GM23338 (cell line): Measurements from ENCODE around the gene SLIT1. TPM values are rescaled to one million over a fixed set of nuclear protein-coding genes. Genes with fewer than 3 reads are reported as not detected.

Experiments
- ATAC-seq: fragments of 200-7000 bp; cut with Tn5 transposase; 3 replicates; pipeline ENCODE4 v1.9.1; 2020
- DNase-seq: peaks from one replicate; pipeline ENCODE4 v3.0.0-alpha.2; 2015; ENCODE audit warnings: low spot score
- H2AFZ ChIP-seq: fragments of 200-600 bp; sonication (generic); 2 replicates; pipeline ENCODE4 v1.8.0; 2016; ENCODE audit warnings: antibody characterized with exemption, mild to moderate bottlenecking, moderate library complexity
- H3F3A ChIP-seq: fragments of 200-600 bp; sonication (generic); replicated peaks from 2 replicates; pipeline ENCODE4 v1.8.0; 2017; ENCODE audit warnings: antibody characterized with exemption, mixed run types, low read depth
- H3K27ac ChIP-seq: fragments of 200-600 bp; sonication (generic); 2 replicates; pipeline ENCODE4 v1.6.1; 2016; ENCODE audit warnings: low read depth
- H3K27me3 ChIP-seq: fragments of 200-600 bp; sonication (generic); 2 replicates; pipeline ENCODE4 v1.8.0; 2016; ENCODE audit warnings: mild to moderate bottlenecking, mixed run types, moderate library complexity; ENCODE audit not compliant: insufficient read depth
- H3K36me3 ChIP-seq: fragments of 200-600 bp; sonication (generic); 2 replicates; pipeline ENCODE4 v1.8.0; 2016; ENCODE audit warnings: mild to moderate bottlenecking; ENCODE audit not compliant: insufficient read depth
- H3K4me1 ChIP-seq: fragments of 200-600 bp; sonication (generic); 2 replicates; pipeline ENCODE4 v1.8.0; 2016; ENCODE audit warnings: mild to moderate bottlenecking, moderate library complexity; ENCODE audit not compliant: insufficient read depth
- H3K4me2 ChIP-seq: fragments of 200-600 bp; sonication (generic); 2 replicates; pipeline ENCODE4 v1.7.1; 2017; ENCODE audit warnings: mixed run types
- H3K4me3 ChIP-seq: fragments of 200-600 bp; sonication (generic); 2 replicates; pipeline ENCODE4 v1.6.1; 2016; ENCODE audit warnings: mixed run types
- H3K79me2 ChIP-seq: fragments of 200-600 bp; sonication (generic); replicated peaks from 2 replicates; pipeline ENCODE4 v1.8.0; 2017; ENCODE audit warnings: mild to moderate bottlenecking; ENCODE audit not compliant: insufficient read depth
- H3K9me2 ChIP-seq: fragments of 200-600 bp; sonication (generic); 2 replicates; pipeline ENCODE4 v1.8.0; 2017; ENCODE audit not compliant: insufficient read depth
- H4K20me1 ChIP-seq: fragments of 200-600 bp; sonication (generic); replicated peaks from 2 replicates; pipeline ENCODE4 v1.8.0; 2017; ENCODE audit warnings: mild to moderate bottlenecking; ENCODE audit not compliant: insufficient read depth
- H3K27ac Mint-ChIP-seq: 2 replicates; pipeline ENCODE4 v1.8.0; 2020; ENCODE audit warnings: inconsistent platforms, mild to moderate bottlenecking, moderate library complexity, mixed read lengths
- H3K27me3 Mint-ChIP-seq: 3 replicates; pipeline ENCODE4 v1.8.0; 2022; ENCODE audit warnings: low read depth, mild to moderate bottlenecking, moderate library complexity, mixed read lengths, inconsistent platforms; ENCODE audit not compliant: insufficient read depth, poor library complexity
- H3K36me3 Mint-ChIP-seq: 3 replicates; pipeline ENCODE4 v1.8.0; 2021; ENCODE audit warnings: low read depth, mild to moderate bottlenecking, inconsistent platforms, moderate library complexity, mixed read lengths
- H3K4me1 Mint-ChIP-seq: 3 replicates; pipeline ENCODE4 v1.8.0; 2020; ENCODE audit warnings: mild to moderate bottlenecking, inconsistent platforms, mixed read lengths
- H3K4me3 Mint-ChIP-seq: 3 replicates; pipeline ENCODE4 v1.8.0; 2021; ENCODE audit warnings: moderate library complexity, mild to moderate bottlenecking, inconsistent platforms, mixed read lengths
- H3K9me3 Mint-ChIP-seq: 3 replicates; pipeline ENCODE4 v1.8.0; 2020; ENCODE audit warnings: moderate library complexity, mild to moderate bottlenecking, inconsistent platforms, mixed read lengths
- CREB1 ChIP-seq: fragments of 250-450 bp; sonication (Bioruptor Pico); IDR thresholded peaks from 2 replicates; pipeline ENCODE4 v1.5.0; 2020; ENCODE audit warnings: low read depth, mild to moderate bottlenecking, moderate library complexity
- ETS1 ChIP-seq: IDR thresholded peaks from 2 replicates; pipeline ENCODE4 v1.6.1; 2016; ENCODE audit warnings: antibody characterized with exemption
- EZH2 ChIP-seq: fragments of 200-600 bp; sonication (generic); IDR thresholded peaks from one replicate; pipeline ENCODE4 v1.8.0; 2017; ENCODE audit warnings: antibody characterized with exemption, mild to moderate bottlenecking, low read depth; ENCODE audit not compliant: unreplicated experiment
- EZH2phosphoT487 ChIP-seq: fragments of 200-600 bp; sonication (generic); IDR thresholded peaks from one replicate; pipeline ENCODE4 v1.8.1; 2018; ENCODE audit warnings: antibody characterized with exemption; ENCODE audit not compliant: unreplicated experiment
- JUNB ChIP-seq: IDR thresholded peaks from one replicate; pipeline ENCODE4 v1.6.1; 2016; ENCODE audit warnings: antibody characterized with exemption; ENCODE audit not compliant: unreplicated experiment
- NANOG ChIP-seq: IDR thresholded peaks from 2 replicates; pipeline ENCODE4 v1.6.1; 2016; ENCODE audit warnings: antibody characterized with exemption, borderline replicate concordance
- POLR2AphosphoS5 ChIP-seq: IDR thresholded peaks from 2 replicates; pipeline ENCODE4 v1.6.1; 2016; ENCODE audit warnings: antibody characterized with exemption, low read depth
- REST ChIP-seq: IDR thresholded peaks from one replicate; pipeline ENCODE4 v1.6.1; 2018; ENCODE audit warnings: antibody characterized with exemption; ENCODE audit not compliant: unreplicated experiment
- STAT1 ChIP-seq: IDR thresholded peaks from one replicate; pipeline ENCODE4 v1.6.1; 2016; ENCODE audit warnings: antibody characterized with exemption; ENCODE audit not compliant: unreplicated experiment
- ZNF114 ChIP-seq: fragments of 250-450 bp; sonication (Bioruptor Pico); IDR thresholded peaks from 2 replicates; pipeline ENCODE4 v1.5.0; 2020; ENCODE audit warnings: mild to moderate bottlenecking, moderate library complexity
- ZNF331 ChIP-seq: fragments of 250-450 bp; sonication (Bioruptor Pico); IDR thresholded peaks from 2 replicates; pipeline ENCODE4 v1.5.0; 2020; ENCODE audit warnings: low read depth, mild to moderate bottlenecking, moderate library complexity
- ZNF462 ChIP-seq: fragments of 250-450 bp; sonication (Bioruptor Pico); IDR thresholded peaks from 2 replicates; pipeline ENCODE4 v1.5.0; 2020; ENCODE audit warnings: mild to moderate bottlenecking, moderate library complexity
- polyA plus RNA-seq: library from polyadenylated mRNA; unstranded; fragments of >200 nt; fragmentation: Nextera tagmentation; extraction: Ambion mirVana; gene quantifications from 2 replicates; pipeline ENCODE4 v1.2.1, GENCODE V29; 2016
- total RNA-seq: library from RNA; depleted of rRNA; stranded (reverse); fragments of >200 nt; shearing (Covaris generic); gene quantifications from 2 replicates; pipeline ENCODE4 v1.2.3, GENCODE V29; 2014
- TF ChIP-seq, protein P1 (sequence below), 2 experiments: fragments of 200-600 bp in 1 of 2; sonication (generic) in 1 of 2; conservative IDR thresholded peaks; 2 replicates each; pipeline versions ENCODE4 v1.5.1 to v1.6.1; 2016 to 2017; ENCODE audit warnings: antibody characterized with exemption in 2 of 2, low read depth in 2 of 2, mild to moderate bottlenecking in 2 of 2, moderate library complexity in 1 of 2

Gene SLIT1
- total and polyA plus RNA-seq, 2 experiments from 2014 or later, result 0.76 to 1.7 TPM

GRCh38 chr10:97013983-97014382 is 171.8 kb downstream of the SLIT1 start:
- Histone ChIP-seq H3K4me2 (no peak overlapping the region), H3K27me3 (no peaks in the 10 kb centered on the region), H3K4me1 (no peaks in the 10 kb centered on the region), H3K79me2 (no peaks in the 10 kb centered on the region), H3K9me2 (no peaks in the 10 kb centered on the region), H3K36me3 (no peaks in the 10 kb centered on the region), H3F3A (no peaks in the 10 kb centered on the region), H3K27ac (no peak overlapping the region), H2AFZ (no peak overlapping the region), H4K20me1 (no peaks in the 10 kb centered on the region), H3K4me3 (no peak overlapping the region)
- Mint-ChIP-seq H3K4me3 (no peak overlapping the region), H3K4me1 (no peaks in the 10 kb centered on the region), H3K36me3 (no peaks in the 10 kb centered on the region; the same call in 2 of the 3 replicates), H3K27ac (peak overlapping the region; percentile 27), H3K9me3 (no peaks in the 10 kb centered on the region), H3K27me3 (peaks cover 11% of the 10 kb centered on the region)
- DNase-seq, result no peak
- no peak; the same call in 1 of the 3 replicates for ATAC-seq
- TF ChIP-seq ZNF114 (CRISPR knock-in tag) (no peak), CREB1 (no peak), JUNB (no peak), EZH2phosphoT487 (no peak), POLR2AphosphoS5 (no peak), REST (no peak), ZNF462 (CRISPR knock-in tag) (no peak), EZH2 (no peak), NANOG (no peak), ETS1 (no peak), STAT1 (no peak), ZNF331 (CRISPR knock-in tag) (no peak)
- TF ChIP-seq, protein P1, sequence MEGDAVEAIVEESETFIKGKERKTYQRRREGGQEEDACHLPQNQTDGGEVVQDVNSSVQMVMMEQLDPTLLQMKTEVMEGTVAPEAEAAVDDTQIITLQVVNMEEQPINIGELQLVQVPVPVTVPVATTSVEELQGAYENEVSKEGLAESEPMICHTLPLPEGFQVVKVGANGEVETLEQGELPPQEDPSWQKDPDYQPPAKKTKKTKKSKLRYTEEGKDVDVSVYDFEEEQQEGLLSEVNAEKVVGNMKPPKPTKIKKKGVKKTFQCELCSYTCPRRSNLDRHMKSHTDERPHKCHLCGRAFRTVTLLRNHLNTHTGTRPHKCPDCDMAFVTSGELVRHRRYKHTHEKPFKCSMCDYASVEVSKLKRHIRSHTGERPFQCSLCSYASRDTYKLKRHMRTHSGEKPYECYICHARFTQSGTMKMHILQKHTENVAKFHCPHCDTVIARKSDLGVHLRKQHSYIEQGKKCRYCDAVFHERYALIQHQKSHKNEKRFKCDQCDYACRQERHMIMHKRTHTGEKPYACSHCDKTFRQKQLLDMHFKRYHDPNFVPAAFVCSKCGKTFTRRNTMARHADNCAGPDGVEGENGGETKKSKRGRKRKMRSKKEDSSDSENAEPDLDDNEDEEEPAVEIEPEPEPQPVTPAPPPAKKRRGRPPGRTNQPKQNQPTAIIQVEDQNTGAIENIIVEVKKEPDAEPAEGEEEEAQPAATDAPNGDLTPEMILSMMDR (conservative IDR thresholded peaks at IDR 0.05; ENCODE audit: low read depth in 2 of 2), result no peak
